SIG-M5 (cell line): Measurements from ENCODE around the gene FOXL2.
"Not testable (repeated sequence)": the region's sequence is repeated elsewhere in the genome, so short reads cannot be mapped to it uniquely, and the experiment has no call there.

Experiments
- DNase-seq: peaks from one replicate; lab custom pipeline; 2025; lab: John Stamatoyannopoulos, UW

FOXL2 gene

DNA sequence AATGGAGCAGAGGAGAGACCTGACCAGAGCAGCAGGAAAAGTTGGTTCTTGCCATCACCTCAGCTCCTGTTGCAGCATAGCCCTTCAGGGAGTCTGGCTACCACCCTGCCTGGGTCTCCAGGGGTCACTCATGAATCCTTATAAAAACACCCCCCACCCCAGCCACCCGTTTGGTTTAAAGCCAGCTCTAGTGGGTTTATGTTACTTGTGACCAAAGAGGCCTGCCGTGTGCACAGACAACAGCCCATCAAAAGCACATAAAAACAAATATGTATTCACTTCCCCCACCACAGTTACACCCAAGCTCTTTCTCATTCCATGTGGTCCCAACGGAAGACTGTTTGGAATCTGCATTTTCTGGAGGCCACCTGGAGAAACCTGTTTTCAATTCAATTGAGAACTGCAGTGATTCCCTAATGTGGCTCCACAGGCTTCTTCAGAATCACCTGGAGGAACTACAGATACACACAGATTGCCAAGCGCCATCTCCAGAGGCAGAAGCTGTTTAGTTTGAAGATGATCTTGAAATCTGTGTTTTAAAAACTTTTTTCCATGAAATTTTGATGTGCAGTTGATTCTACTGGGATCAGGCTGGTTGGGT lies 13.8 kb downstream of the FOXL2 start:
- DNase-seq = no peak

GRCh38 chr3:138928727-138929372 lies 18.1 kb downstream of the FOXL2 start:
- no peak for DNase-seq

DNA sequence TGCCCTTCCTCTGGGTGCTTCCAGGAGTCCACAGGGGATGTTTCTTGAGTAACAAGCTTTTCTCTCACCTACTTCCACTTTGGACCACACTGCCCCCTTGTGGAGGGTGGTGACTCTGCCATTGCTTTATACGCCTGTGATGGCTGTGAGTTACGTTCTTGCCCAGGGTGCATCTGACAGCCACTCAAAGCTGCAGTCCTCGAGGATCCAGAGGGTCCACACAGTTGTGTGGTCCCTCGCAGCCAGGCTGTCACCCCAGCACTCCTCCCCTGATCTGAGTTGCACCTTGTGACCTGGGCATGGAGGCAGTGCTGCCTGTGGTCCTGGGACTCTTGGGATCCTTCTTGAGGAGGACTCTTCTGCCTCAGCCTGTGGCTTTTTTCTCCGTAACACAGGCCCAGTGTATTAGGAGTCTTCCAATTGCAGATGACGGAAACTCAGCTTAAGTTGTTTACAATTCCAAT lies 23.4 kb downstream of the FOXL2 start:
- no peak for DNase-seq

GRCh38 chr3:138922400-138922799 lies 24.5 kb downstream of the FOXL2 start:
- not testable (repeated sequence) for DNase-seq

DNA sequence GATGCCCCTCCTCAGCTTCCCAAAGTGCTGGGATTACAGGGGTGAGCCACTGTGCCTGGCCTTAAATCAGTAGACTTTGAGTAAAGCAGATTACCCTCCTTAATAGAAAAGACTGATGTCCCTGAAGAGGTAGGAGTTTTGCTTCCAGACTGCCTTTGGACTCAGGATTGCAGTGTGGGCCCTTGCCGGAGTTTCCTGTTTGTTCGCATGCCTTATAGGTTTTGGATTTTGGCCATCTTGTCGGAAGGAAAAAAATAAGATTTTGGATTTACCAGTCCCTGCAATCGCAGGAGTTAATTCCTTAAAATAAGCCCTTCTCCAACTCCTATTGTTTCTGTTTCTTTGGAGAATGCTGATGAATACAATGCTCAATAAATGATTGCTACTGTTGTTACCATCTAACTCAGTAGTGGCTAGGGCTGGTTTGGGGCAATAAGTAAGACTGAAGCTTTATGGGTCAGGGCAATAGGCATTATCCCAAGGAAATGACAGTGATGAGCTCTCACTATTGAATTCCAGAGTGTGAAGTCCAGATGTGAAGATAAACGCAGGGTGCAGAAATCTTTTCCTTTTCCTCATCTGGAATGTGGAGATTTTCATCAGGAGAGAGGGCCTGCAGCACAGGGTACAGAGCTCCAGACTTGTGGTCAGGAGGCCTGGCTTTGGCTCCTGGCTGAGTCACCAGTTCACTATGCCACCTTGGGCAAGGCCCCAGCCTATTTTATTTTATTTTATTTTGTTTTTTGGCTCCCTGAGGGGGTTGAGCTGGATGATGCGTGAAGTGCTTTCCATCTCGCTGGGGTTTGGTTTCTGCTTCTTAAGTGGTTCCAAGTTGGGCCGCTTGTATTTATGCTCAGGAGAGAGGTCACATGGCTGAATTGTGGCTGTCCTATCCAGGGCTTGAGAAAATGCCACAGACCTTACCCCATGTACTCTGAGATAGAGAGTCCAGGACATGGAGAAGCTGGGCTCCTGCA lies 25.3 kb downstream of the FOXL2 start:
- DNase-seq = no peak

DNA sequence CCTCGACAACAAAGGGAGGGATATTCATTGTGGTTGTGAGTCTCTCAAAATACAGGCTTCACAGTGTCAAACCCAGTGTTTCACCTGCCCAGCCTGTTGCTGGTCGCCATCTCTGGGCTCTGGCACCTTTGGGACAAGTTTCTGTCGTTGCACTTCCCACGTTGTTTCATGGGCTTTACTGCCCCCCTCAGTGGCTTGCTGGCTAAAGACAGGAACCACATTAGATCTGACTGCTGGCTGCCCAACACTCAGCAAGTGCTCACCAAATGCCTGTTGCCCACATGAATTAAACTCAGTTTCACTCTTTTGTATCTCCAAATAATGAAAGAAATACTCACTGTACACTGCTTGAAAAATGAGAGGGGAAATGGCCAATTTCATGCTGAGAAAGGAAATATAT lies 27.6 kb downstream of the FOXL2 start:
- DNase-seq = no peak

GRCh38 chr3:138916824-138917223 lies 30.1 kb downstream of the FOXL2 start:
- DNase-seq = no peak

DNA sequence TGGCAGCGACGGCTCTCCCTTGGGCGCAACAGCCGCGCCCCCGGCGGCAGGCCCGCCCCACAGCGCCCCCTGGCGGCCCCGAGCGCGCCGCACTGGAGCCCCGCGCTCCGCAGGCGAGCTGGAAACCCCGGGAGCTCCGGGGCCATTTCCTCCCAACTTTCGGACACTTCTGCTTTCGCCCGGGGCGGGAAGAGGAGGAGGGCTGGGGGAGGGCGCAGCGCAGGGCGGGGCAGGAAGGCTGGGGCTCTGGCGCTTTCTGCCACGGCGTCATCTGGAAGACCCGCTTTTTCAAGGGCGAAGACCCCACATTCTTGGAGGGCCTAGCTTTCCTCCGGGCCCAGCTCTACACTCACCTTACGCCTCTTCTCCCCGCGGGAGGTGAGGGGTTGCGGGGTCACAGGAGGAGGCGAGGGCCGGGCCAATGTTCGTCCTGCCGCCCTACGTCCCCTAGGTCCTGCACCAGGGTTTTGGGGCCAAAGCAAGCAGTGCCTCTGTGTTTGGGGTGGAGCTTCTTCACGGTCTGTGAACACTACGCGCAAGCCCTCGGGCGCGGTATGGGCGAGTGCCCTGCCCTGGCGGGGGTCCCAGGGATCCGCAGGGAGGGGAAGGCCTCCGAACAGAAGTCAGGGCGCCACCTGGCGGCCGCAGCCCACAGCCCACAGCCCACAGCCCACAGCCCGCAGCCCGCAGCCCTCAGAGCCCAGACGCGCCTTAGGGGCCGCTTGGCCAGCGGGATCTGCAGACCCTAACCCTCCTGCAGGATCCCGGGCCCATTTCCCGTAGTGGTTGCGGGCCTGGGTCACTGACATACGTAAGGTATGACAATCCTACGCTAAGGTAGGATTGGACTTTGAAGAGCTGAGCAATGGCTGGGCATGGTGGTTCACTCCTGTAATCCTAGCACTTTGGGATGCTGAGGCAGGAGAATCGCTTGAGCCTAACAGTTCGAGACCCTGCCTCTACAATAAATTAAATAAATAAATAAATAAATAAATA lies 31.1 kb downstream of the FOXL2 start:
- peak; percentile 47 for DNase-seq

DNA sequence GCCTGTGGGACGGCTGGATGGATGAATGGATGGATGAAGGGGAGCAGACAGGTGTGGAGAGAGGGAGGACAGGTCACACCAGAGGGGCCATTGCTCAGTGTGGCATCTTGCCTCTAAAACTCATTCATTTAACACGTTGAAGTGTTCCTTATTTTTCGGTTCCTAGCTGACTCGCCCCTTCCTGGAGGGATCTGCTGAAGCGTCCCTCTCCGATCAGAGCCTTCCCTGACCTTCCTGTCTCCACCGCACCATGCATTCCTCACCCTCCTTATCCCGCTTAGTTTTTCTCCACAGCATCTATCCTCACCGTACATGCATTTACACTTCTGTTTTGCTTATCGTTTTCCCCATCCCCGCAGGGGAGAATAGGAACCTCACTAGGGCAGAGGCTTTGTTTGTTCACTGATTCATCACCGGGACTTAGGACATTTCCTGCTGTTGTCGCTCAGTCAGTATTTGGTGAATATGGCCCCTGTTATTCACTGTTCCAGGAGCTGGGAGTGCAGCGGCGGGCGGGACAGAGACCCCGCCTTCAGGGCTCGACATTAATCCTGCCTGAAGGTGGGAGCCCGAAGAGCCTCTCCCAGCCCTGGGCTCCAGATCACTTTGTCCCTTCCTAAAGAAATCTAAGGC lies 32.0 kb downstream of the FOXL2 start:
- peak; percentile 69 for DNase-seq

GRCh38 chr3:138913766-138914165 lies 33.2 kb downstream of the FOXL2 start:
- DNase-seq = no peak

DNA sequence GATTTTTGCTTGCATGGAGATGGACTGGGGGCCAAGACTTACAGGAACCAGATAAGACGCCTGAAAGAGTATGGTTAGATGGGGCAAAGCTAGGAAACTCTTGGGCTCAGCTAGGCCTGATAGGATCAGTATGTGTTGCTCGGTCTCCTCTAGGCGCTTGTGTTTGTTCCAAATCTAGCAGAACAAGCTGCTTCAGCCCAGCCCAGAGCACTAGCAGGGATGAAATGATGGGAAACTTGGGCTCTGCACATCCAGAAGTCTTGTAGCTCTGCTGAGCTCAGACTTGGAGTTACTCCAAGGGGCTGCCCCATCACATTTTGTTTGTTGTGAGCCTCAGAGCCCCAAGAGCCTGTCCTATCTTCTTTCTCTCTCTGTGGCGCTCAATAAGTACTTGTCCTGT lies 34.7 kb downstream of the FOXL2 start:
- no peak for DNase-seq

DNA sequence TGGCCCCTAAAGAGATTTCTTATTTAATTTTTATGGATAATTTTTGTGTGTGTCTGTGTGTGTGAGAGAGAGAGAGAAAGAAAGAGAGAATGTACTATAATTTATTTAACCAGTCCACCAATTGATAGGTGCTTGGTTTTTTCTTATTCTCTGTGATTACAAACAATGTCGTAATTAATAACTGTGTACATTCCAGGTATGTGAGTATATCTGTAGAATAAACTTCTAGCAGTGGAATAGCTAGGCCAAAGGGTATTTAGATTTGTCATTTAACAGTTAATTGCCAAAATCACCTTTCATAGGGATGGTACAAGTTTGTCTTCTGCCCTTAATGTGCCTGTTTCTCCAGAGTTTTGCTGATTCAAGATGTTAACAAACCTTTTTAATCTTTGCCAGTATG lies 35.3 kb downstream of the FOXL2 start:
- no peak for DNase-seq

DNA sequence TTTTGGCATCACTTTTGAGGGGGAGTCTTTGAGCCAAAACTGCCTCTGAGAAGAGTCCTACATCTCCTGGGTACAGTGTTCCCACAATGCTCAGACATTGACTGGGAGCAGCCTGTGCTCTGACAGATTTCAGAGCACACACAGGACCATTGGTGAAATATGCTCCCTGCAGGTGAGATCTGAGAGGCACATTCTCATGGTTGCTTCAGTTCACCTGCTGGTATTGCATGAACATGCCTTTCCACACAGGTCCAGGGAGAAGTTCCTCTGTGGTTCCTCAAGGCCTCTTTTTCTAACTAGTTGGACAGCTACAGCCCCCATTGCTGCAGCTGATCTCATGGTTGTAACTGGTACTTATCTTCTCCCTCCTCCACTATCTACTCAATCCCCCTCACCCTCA lies 37.0 kb downstream of the FOXL2 start:
- no peak for DNase-seq

- no peak for DNase-seq
These were observed 38.1 kb downstream of the FOXL2 start for GRCh38 chr3:138908846-138909245.

- DNase-seq = no peak
These were observed 39.4 kb downstream of the FOXL2 start for GRCh38 chr3:138907539-138907938.

GRCh38 chr3:138902171-138902570 lies 44.8 kb downstream of the FOXL2 start:
- no peak for DNase-seq

- DNase-seq = no peak
These were observed 45.4 kb downstream of the FOXL2 start for GRCh38 chr3:138901567-138901966.

DNA sequence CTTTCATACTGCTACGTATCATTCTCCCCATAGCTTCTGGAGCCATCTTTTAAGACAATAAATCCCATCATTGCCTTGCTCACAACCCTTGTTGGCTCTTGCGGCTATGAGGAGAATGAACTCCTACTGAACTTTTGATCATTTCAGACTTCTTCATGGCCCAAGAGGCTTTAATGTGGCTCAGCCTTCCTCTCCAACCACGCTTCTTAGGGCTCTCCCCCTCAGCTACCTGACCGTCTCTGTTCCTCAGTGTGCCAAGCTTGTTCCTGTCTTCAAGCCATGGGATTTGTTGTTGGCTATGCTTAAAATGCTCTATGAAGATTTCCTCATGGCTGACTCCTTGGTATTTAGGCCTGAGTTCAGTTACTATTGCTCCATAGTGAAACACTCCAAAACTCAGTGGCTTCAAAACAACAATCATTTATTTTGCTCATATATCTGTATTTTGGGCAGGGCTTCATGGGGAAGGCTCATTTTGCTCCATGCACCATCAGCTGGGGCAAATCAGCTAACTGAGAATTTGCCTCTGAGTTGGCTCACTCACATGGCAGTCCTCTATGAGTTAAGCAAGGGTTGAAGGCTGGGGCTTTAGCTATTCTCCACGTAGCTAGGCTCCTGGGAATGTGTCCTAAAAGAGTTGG lies 47.5 kb downstream of the FOXL2 start:
- DNase-seq = no peak

GRCh38 chr3:138898708-138899107 lies 48.2 kb downstream of the FOXL2 start:
- DNase-seq = no peak

DNA sequence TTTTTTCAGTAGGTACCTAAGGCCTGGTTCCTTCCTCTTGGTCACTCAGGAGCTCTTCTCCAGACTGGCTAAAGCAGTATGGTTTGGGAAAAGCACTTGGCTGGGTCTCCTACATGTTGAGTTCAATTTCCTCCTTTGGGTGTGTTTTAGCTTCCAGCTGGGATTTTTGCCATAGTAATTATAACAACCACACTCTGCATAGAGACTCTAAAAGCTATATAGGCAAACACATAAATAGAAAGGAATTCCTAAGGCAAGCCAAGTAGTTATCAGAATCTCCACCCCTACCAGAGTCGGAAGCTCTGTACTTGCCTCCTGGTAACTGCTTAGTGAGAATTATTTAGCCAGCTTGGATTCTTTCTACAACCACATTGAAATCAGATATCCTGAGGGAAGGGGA lies 48.6 kb downstream of the FOXL2 start:
- no peak for DNase-seq
